NCI-H2196 treated with DMSO at 0.1 percent for 48 hours (cell line): ENCODE results near the gene LIME1.
"Not testable (repeated sequence)": the region's sequence is repeated elsewhere in the genome, so short reads cannot be mapped to it uniquely, and the experiment has no call there.

ENCODE experiments used
- DNase-seq: peaks from one replicate; lab custom pipeline; 2025; ENCODE audit not compliant: unreplicated experiment; lab: John Stamatoyannopoulos, UW

Gene LIME1

DNA sequence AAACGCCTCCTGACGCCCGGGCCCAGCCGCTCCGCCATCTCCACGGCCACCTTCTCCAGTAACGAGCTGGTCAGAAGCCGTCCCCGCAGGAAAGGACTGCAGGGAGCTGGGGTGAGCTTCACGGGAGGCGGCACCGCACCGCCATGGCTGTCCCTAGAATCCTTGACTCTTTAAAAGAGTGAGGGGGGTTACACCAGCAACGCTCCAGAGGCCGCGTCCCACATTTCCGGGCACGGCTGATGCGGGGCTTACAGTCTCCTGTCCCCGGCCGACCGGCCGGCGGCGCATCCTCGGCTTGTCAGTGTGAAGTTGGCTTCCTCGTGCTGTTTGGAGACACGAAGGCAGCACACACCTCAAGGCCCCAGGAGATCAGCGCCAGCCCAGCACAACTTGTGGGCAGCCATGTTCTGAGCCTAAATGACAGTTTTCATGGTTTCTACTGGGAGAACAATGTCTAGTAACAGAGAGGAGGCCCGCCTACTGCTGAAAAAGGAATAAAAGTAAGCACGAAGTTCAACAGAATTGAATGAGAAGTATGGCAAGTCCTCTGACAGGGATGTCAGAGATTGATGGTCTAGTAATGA, 33.5 kb downstream of the LIME1 start:
- DNase-seq = no peak

DNA sequence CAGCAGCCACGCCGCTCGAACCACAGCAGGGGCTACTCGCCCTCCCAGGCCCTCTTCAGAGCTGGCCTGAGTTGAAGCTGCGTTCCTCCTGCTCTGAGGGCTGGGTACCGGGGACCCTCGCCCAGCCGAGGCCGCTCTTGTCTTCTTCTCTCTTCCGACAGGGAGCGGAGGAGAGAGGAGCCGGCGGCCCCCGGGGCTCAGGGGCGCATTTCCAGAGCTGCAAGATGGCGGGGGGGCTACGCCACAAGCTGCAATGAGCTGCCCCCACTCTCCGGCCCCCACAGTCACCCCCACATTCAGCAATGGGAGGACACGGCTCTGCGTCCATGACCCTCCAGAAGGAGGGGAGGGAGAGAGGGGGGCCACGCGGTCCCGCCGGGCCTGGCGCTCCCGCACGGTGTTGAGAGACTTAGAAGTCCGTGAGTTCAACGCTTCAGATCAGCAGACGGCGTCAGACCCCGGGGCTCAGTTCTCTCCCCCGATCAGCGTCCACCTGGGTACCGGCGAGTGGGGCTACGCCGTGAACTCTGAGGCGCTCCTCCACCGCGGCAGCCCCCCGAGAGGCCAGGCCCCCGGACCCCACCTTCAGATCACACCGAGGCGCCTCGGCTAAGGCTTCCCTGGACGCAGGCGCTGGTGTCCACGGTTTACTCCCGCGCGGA, 34.7 kb downstream of the LIME1 start:
- no peak for DNase-seq

DNA sequence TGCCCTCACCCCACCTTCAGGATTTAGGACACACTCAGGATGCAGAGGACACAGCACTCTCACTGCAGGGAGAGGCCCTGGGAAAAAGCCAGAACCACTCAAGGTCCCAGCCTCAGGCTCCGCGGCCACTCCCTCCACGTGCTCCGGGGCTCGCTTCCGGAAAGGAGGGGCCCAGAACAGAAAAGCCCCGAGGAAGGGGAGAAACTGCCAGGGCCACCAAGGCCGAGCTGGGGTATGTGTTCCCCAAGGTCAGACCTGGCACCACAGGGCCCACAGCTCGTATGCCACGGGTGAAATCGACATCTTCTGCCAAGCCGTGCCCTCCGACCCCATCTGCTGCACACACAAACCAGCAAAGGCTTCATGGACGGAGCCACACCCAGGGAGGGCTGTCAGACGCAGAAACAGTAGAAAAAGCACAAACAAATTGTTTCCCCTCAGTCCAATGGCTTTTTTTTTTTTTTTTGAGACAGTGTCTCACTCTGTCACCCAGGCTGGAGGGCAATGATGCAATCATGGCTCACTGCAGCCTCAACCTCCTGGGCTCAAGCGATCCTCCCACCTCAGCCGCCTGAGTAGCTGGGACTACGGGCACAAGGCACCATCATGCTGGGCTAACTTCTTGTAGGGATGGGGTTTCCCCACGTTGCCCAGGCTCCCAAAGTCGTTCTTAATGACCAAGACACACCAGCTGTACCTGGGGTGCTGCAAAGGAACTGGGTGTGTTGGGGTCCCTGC, 36.5 kb downstream of the LIME1 start:
- no peak for DNase-seq

DNA sequence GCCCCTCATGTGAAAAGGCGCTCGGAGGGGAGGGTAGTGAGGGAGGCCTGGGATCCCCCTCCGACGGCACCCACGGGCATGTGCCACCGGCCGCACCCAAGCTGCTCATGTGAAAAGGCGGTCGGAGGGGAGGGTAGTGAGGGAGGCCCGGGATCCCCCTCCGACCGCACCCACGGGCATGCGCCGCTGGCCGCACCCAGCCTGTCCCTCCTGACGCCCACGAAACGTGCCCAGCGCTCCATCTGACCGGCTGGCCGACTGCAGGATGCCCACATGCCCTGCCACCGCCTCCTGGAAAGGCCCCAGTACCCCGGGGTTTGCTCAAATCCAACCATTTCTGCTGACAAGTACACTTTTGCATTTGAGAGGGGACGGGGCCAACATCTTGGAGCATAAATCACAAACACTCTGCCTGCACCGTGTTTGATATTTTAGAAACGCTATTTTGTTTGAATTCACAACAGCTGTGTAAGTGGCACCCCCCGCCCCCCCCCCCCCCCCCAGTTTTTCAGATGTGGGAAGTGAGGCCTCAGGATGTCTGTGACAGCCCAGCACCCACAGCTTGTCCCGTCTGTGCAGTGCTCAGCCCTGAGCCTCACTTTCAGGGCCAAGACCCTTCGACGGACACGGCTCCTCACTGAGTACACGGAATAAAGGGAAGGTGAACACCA, 37.2 kb downstream of the LIME1 start:
- DNase-seq = no peak

DNA sequence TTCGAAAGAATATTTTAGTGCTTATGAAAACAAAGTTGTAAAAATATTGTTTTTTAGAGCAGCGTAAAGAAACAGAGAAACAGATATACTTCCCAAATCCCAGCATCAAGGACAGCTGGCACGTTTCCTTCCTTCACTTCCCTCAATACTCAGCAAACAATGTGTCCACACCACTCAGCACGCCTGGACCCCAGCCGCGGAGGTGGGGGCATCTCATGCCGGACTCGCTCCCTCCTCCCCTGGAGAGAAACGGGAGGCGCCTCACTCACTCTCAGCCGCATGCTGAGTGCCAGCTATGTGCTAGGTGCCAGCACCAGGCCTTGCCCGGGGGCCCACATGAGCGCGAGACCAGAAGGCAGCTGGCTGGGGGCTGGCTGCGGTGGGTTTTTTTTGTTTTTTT, 37.8 kb downstream of the LIME1 start:
- no peak for DNase-seq

DNA sequence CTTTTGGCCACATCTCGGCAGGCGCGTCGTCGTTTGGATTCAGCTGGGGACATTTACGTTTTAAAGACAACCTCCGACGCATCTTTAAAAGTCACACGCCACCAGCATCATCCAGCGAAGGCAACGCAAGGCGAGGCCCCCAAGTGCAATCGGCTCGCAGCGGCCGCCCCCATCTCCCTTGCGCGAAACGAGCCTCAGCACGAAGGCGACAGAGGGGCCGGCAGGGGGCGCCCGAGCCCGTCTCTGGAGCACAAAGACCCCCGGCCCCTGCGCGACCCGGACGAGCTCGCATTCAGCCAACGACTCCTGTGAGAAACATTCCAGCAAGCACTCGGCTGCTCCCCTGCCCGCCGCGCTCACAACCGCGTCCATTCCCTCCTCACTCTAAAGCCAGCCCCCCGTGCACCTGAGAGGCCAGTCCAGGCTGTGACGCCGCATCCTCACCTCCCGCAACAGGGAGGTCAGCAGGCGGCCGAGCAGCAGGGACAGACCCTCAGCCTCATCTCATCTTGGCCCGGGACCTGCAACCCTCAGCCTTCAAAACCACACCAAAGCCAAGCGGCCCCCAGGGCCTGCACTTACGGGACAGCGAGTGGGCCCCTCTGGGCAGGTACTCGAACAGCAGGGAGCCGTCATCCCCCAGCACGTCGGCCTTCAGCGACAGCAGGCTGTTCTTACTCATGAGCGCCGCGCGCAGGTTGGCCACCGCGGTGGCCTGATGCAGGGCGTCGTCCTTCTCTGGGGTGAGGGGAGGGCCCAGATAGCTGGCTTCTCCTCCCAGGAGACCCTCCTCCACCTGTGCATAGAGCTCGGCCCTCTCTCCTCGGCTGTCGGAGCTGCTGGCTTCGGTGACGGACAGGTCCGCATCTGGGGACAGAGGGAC, 38.9 kb downstream of the LIME1 start:
- DNase-seq = no peak

DNA sequence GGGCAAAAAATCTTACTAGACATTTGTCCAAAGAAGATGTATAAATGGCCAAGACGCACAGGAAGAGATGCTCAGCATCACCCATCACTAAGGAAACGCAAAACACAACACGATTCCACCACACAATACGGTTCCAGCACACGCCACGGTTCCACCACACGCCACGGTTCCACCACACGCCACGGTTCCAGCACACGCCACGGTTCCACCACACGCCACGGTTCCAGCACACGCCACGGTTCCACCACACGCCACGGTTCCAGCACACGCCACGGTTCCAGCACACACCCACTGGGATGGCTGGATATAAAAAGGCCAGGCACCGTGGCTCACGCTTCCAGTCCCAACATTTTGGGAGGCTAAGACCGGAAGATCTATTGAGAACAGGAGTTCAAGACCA, 40.4 kb downstream of the LIME1 start:
- not testable (repeated sequence) for DNase-seq

DNA sequence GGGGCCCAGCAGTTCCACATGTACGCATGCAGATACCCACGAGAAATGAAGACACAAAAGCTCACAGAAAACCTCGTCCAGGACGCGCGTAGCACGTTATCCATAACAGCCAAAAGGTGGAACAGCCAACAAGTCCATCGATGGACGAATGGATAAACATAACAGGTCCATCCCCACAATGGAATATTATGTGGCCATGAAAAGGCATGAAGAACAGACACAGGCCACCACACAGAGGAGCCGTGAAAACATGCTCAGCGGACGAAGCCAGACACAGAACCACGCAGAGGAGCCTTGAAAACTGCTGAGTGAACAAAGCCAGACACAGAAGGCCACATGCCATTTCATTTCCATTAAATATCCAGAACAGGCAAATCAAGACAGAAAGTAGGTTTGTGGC, 41.1 kb downstream of the LIME1 start:
- no peak for DNase-seq

DNA sequence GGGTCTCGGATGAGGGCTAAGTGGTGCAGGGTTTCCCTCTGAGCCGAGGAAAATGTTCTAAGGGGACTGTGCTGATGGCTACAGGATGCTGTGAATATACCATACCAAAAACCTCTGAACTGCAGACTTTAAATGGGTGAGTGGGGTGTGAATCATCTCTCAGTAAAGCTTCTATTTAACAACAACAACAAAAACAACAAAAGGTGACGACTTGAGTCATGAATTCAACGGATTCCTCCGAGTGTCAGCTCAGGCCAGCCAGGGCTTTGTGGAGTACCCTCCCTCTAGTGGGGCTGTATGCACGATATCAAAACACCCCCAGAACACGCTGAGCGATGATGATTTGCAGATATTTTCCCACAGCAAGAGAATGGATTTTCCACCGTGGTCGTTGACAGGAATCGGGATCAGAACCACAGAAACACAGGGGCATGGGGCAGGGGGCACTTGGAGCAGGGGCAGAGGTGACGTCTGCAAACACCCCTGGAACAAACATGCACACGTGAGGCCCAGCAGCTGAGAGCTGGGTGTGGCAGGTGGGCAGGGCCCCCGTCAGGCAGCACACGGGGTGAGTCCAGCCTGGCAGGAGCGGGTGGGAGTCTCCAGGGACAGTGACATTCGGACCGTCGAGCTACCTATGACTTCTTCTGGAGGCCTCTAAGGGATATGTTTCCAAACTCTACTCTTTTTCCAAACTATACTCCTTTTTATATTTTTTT, 41.7 kb downstream of the LIME1 start:
- no peak for DNase-seq

DNA sequence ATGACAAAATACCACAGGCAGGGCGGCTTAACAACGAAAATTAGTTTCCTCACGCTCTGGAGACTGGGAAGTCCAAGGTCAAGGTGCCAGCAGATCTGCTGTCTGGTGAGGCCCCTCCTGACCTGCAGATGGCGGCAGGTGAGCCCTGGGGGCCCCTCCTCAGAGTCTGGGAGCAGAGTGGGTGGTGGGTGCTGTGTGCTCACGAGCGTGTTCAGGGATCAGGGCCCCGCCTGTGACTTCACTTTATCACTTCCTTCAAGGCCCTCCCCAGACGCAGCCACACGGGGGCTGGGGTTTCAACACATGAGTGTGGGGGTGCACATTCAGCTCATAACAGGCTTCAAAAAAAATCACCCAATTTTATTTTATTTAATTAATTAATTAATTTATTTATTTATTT, 42.4 kb downstream of the LIME1 start:
- DNase-seq = no peak

DNA sequence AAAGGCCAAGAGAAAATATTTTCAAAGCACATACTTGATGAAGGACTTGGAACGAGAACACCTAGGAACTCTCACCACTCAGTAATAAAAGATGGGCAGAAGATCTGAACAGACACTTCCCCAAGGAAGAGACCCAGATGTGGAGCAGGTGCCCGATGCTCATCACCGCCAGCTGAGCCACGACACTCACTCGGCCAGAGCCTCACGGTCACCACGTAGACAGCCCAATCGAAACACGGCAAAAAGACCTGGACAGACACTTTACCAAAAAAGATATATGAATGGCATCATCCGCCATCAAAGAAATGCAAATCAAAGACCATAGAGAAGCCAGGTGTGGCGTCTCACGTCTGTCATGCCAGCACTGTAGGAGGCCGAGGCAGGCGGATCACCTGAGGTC, 44.7 kb downstream of the LIME1 start:
- DNase-seq = no peak

DNA sequence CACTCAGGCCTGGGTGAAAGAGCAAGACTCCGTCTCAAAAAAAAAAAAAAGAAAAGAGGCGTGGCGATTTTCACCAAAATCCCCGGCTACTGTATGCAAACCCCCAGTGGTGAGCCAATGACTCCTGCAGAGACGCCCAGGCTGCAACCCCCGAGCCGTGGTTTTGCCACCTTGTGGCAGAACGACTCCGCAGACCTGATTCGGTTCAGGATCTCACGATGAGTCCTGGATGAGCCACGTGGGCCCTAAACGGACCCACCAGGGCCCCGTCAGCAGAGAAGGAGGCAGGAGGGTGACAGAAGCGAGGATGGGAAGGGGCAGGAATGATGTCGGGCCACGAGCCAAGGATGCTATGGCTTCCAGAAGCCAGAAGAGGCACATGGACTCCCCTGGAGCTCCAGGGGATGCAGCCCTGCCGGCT, 45.6 kb downstream of the LIME1 start:
- DNase-seq = no peak

DNA sequence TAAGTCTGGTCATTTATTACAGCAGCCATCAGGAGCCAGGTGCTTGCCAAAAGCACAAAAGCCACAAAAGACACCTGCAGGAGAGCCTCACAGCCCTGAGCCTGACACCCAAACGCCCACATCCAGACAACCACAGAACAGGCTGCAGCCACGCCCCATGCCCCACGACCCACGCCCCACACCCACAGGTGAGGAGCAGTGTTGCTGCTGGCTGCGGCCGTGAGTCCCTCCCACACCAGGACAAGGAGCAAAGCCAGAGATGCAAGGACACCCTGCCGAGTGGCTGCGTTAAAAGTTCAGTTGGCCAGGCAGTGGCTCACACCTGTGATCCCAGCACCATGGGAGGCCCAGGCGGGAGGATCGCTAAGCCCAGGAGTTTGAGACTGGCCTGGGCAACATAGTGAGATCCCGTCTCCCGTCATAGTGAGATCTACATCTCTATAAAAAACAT, 46.1 kb downstream of the LIME1 start:
- DNase-seq = no peak

DNA sequence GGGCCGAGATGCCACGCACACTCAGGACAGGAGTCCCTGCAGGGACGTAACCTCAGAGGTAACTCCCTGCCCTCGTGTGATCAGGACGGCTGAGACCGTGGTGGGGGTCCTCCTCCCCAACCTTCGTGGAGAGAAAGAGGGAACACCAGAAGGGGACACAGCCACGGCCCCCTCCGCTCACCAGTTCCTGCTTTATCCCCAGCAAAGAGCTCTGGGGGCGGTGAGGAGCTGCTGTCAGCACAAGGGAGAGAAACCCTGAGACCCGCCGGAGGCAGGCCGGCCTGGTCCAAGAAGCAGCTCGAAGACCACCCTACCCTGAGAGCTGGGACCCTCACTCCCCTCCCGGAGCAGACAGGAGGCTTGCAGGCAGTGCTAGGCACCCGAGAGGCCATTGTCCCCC, 47.5 kb downstream of the LIME1 start:
- DNase-seq = no peak

DNA sequence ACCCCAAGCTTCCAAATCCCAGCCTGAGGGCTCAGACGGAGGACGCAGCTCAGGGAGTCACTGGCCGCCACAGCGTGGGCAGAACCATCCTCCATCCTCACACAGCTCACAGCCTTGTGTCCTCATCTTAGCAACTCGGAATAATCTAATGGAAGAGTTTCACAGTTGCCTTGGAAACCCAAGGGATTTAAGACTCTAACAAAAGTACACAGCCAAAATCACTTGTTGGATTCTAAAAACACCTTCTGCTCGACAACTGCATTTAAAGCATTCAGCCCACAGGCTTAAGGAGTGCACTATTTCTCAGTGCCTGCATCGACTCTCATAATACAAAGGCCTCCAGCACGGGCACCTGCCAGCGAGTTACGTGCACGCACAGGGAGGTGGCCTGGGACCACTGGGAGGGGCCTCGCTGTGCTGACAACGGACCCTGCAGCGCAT, 49.2 kb downstream of the LIME1 start:
- DNase-seq = no peak

DNA sequence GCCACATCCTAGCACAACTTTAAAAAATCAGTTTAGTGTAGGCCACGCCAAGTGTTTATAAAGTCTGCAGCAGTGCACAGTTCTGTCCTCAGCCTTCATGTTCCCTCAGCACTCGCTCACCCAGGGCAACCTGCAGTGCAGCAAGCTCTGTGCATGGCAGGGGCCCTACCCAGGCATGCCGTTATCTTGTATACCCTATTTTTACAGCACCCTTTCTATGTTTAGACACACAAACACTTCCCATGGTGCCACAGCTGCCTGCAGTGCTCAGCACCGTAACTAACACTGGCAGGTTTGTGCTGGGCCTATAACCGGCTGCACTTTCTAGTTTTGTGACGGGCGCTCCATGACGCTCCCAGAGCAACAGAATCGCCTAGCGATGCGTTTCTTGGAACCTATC, 50.8 kb downstream of the LIME1 start:
- no peak for DNase-seq

DNA sequence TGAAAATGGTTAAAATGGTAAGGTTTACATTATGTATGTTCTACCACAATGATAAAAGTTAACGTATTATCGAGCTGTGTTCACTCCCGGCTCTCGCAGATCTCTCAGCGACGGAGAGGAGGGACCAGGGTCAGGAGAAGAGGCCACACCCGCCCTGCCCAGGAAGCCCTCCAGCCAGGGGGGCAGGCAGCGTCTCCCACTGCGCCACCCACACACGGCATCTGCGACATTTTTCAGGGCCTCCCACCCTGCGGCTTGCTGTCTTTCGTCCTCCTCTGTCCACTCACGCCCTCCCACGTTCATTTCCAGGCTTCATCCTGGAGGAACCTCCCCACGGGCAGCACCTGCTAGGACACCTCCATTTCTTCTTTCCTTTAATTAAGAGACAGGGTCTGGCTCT, 51.3 kb downstream of the LIME1 start:
- no peak for DNase-seq
